ENCODE measurements around the gene OR2G6. TPM values are rescaled to one million over a fixed set of nuclear protein-coding genes. Genes with fewer than 3 reads are reported as not detected.

OR2G6 gene
- total RNA-seq, 3 donors from 2014 or later = not detected

DNA sequence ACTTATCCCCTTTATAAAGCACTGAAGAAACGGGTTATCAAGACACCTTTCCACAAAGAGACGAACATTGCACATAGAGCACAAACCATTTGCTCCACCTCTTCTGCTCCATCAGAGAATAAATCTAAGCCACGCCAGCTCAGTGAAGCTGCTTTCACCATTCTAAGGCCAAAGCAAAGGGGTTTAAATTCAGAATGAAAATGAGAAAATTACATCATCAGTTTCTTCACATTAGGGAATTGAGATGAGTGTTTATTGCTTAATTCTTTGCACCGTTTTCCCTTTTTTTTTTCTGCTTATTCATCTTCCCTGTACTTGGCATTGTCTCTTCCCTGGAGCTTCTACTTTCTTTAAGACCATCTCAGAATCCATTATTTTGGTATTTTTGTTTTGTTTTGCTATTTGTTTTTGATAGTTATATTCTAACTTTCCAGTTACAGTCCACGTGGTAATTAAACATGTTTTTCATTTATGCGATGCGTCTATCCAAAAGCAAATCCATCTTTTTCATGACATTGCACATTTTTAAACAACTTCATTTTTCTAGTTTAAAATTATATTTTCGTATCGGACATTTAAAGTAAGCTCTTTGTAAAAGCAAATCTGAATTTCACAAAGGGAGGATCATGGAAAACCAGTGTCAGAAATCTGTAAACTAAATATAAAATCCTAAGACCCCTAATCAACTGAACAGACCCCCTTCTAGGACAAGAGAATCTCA is 68.5 kb downstream of the OR2G6 start:
- no peaks in the 10 kb centered on the region for H3K4me1 ChIP-seq (ENCODE audit: low read depth)
- H3K9me3 ChIP-seq = no peaks in the 10 kb centered on the region
- ATAC-seq = no peak
- H3K4me3 ChIP-seq = no peak overlapping the region
- intact Hi-C loops (cut with DNase I, micrococcal nuclease) = no loop called here
- no peak for DNase-seq
- H3K36me3 ChIP-seq (ENCODE audit: low read depth) = no peaks in the 10 kb centered on the region
- TF ChIP-seq, protein P1, sequence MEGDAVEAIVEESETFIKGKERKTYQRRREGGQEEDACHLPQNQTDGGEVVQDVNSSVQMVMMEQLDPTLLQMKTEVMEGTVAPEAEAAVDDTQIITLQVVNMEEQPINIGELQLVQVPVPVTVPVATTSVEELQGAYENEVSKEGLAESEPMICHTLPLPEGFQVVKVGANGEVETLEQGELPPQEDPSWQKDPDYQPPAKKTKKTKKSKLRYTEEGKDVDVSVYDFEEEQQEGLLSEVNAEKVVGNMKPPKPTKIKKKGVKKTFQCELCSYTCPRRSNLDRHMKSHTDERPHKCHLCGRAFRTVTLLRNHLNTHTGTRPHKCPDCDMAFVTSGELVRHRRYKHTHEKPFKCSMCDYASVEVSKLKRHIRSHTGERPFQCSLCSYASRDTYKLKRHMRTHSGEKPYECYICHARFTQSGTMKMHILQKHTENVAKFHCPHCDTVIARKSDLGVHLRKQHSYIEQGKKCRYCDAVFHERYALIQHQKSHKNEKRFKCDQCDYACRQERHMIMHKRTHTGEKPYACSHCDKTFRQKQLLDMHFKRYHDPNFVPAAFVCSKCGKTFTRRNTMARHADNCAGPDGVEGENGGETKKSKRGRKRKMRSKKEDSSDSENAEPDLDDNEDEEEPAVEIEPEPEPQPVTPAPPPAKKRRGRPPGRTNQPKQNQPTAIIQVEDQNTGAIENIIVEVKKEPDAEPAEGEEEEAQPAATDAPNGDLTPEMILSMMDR (IDR thresholded peaks at IDR 0.05) = no peak

Other genes starting within 250 kb of the OR2G6 start
- not detected for gene OR2T33, start 230.1 kb upstream of the OR2G6 start, total RNA-seq
- gene OR2T12, start 204.6 kb upstream of the OR2G6 start, total RNA-seq = not detected
- not detected for gene OR2M7, start 183.5 kb upstream of the OR2G6 start, total RNA-seq
- gene OR14C36, start 159.3 kb upstream of the OR2G6 start, total RNA-seq = not detected
- not detected for gene OR2T4, start 146.4 kb upstream of the OR2G6 start, total RNA-seq
- gene OR2T6, start 132.3 kb upstream of the OR2G6 start, total RNA-seq = not detected
- gene OR2T1, start 105.0 kb upstream of the OR2G6 start, total RNA-seq = not detected
- not detected for gene OR2T2, start 62.4 kb upstream of the OR2G6 start, total RNA-seq
- gene OR2T3, start 34.7 kb upstream of the OR2G6 start, total RNA-seq = not detected
- gene OR2T5, start 19.5 kb upstream of the OR2G6 start, total RNA-seq = not detected
- gene OR2T29, start 54.7 kb downstream of the OR2G6 start, total RNA-seq = not detected
- not detected for gene OR2T34, start 66.7 kb downstream of the OR2G6 start, total RNA-seq
- gene OR2T10, start 89.6 kb downstream of the OR2G6 start, total RNA-seq = not detected
- gene OR2T11, start 127.0 kb downstream of the OR2G6 start, total RNA-seq = not detected
- gene OR2T35, start 137.2 kb downstream of the OR2G6 start, total RNA-seq = not detected
- gene OR2T27, start 147.5 kb downstream of the OR2G6 start, total RNA-seq = not detected
- not detected for gene OR14I1, start 194.7 kb downstream of the OR2G6 start, total RNA-seq
- gene LYPD8, start 247.7 kb downstream of the OR2G6 start, total RNA-seq = 100 to 1,000 TPM; 235 to 700 (median 647) TPM